Neural progenitor cell (in vitro differentiated cells): ENCODE results near the gene DCST1.

Experiments
- EZH2 ChIP-seq: fragments of 200-600 bp; sonication (generic); IDR thresholded peaks from 2 replicates; pipeline ENCODE4 v1.6.1; 2017; ENCODE audit warnings: antibody characterized with exemption, mild to moderate bottlenecking, moderate library complexity
- EZH2phosphoT487 ChIP-seq: fragments of 200-600 bp; sonication (generic); IDR thresholded peaks from 2 replicates; pipeline ENCODE4 v1.6.1; 2017; ENCODE audit warnings: antibody characterized with exemption
- TF ChIP-seq, protein P1 (sequence below): fragments of 200-600 bp; sonication (generic); IDR thresholded peaks from 2 replicates; pipeline ENCODE4 v1.5.1; 2017; ENCODE audit warnings: antibody characterized with exemption, mild to moderate bottlenecking

DNA sequence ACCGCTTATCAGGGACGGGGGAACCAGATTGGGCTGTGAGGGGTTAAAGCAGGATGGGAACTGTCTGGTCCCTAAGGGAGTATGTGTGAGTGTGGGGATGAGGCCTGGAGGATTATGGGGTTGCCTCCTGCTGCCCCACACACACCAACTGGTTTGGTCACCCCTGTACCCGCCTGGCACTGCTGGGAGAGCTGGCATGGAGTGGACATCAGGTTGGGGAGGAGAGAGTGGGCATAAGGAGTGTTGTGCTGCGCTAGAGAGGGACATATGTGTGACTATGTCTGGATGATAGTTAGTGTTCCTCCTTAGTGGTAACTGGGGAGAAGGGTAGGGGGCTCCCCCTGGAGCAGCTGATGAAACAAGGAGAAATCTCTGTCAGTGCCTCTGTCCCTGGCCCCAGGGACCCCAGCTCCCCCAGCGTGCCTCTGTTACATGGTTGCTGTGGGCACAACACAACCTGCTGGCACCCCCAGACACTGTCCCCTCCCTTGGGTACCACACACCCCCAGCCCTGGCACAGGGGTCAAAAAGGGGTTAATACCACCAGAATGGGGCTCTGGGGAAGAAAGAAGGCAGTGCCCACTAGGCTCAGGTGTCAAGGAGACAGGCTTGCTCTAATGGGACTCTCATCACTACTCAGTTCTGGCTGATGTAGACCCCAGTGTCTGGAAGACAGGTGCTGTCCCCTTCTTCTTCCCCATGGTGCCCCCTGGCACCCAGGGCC is 29.1 kb upstream of the DCST1 start:
- no peak for TF ChIP-seq EZH2
- TF ChIP-seq, protein P1, sequence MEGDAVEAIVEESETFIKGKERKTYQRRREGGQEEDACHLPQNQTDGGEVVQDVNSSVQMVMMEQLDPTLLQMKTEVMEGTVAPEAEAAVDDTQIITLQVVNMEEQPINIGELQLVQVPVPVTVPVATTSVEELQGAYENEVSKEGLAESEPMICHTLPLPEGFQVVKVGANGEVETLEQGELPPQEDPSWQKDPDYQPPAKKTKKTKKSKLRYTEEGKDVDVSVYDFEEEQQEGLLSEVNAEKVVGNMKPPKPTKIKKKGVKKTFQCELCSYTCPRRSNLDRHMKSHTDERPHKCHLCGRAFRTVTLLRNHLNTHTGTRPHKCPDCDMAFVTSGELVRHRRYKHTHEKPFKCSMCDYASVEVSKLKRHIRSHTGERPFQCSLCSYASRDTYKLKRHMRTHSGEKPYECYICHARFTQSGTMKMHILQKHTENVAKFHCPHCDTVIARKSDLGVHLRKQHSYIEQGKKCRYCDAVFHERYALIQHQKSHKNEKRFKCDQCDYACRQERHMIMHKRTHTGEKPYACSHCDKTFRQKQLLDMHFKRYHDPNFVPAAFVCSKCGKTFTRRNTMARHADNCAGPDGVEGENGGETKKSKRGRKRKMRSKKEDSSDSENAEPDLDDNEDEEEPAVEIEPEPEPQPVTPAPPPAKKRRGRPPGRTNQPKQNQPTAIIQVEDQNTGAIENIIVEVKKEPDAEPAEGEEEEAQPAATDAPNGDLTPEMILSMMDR: no peak
- no peak for TF ChIP-seq EZH2phosphoT487
